NK-92 (cell line): Measurements from ENCODE around the gene FADS6.

Experiments used
- DNase-seq: peaks from one replicate; lab custom pipeline; 2025; ENCODE audit not compliant: unreplicated experiment; lab: John Stamatoyannopoulos, UW

FADS6 gene, protein sequence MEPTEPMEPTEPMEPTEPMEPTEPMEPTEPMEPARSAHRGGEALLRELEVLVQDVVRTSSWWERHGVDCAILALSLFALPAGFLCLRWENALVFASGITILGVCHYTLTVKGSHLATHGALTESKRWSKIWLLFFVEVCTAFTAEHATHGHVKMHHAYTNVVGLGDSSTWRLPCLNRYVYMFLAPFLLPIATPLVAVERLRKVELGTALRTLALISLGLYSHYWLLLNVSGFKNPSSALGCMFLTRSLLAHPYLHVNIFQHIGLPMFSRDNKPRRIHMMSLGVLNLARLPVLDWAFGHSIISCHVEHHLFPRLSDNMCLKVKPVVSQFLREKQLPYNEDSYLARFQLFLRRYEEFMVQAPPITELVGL

DNA sequence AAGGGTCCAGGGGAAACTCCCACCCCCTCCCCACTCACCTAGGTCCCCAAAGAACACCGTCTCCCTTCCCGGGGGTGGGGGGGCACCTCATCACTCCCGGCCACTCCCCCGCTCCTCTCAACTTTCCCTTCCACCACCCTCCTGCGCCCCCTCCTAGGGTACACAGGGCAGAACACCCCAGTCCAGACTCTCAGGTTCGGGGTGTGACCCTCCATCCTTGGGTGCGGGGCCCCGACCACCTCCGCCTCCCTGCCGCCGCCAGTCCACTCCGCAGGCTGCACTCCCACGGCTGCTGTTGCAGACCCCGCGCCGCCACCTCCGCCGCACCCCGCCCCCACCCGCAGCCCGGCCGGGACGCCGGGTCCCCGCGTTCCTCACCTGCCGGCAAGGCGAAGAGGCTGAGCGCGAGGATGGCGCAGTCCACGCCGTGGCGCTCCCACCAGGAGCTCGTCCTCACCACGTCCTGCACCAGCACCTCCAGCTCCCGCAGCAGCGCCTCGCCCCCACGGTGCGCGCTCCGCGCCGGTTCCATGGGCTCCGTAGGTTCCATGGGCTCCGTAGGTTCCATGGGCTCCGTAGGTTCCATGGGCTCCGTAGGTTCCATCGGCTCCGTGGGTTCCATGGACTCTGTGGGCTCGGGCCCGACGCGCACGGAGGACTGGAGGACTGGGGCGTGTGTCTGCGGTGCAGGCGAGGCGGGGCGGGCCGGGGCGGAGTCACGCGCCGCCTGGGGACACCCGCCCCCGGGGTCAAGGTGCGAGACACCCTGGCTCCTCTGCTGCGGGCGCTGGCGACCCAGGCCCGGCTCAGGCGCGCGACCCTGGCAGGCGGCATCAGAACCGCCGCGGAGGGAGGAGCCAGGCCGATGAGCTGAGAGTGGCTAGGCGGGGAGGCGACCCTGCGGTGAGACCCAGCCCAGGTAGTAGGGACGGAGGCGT, at the start of gene FADS6:
Gene FADS6, minus strand, starts transcription at position 660 of the 938 bp plus-strand sequence. Its CDS starts 38 bp downstream, at position 622.
- no peak for DNase-seq

DNA sequence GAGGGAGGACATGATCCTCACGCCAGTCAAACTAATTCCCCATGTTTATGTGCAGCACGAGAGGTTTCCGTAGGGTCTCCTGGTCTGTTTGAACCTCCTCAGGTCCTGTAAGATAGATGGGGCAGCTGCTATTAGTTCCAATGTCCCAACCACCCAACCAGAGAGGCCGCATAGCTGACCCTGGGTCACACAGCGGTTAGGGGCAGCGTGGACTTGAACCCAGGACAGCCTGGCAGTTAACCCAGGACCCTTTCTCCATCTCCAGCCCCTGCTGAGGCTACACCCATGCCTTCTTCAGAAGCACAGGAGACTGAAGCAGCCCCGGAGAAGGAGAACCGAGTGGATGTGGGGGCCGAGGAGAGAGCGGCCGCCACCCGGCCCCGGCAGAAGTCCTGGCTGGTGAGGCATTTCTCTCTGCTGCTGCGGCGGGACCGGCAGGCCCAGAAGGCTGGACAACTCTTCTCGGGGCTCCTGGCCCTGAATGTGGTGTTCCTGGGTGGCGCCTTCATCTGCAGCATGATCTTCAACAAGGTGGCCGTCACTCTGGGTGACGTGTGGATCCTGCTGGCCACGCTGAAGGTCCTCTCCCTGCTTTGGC, 47.8 kb upstream of the FADS6 start:
- no peak for DNase-seq

DNA sequence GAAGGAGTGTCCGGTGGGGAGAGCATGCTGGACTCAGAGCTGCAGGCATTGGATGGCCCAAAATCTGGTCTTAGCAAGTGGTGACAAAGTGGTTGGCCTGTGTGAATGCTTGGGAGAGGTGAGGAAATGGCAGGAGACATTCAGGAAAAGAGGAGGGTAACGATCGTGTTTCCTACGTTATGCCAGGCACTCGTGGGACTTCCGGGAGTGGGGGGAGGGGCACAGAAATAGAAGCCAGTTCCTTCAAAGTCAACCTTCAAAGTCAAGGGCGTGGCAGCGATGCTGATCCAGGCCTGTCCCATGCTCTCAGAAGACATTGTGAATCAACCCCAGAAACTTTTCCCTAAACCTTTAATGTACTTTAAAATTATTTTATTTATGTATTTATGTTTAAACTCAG, 46.1 kb upstream of the FADS6 start:
- DNase-seq: no peak

DNA sequence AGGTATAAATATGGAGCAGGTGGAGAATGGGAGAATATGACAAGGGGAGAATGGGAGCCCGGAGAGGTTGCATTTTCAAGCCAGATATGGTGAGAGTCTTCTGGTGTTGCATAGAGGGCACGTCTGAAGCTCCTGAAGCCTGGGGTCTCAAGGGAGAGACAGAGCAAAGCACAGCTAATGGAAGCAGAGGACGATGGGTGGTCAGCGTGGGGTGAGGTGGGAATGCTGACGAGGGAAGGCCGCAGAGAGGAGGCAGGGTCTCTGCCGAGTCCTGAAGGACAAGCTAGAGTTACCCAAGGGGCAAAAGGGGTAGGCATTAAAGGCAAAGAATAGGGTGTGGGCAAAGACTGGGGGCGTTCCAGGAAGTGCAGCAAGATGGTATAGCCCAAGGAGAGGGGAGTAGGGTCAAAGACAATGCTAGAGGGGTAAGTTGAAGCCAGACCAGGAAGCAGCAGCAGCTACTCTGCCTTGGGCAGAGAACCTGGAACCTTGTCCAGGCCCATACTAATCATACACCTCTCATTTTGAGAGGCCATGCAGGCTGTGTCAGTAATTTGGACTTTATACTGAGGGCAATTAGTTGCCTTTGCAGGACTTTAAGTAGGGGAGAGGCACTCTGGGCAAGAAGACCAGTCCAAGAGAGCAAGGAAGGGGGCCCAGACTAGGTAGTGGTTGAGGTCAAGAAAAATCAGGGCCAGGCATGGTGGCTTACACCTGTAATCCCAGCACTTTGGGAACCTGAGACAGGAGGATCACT, 44.9 kb upstream of the FADS6 start:
- no peak for DNase-seq

DNA sequence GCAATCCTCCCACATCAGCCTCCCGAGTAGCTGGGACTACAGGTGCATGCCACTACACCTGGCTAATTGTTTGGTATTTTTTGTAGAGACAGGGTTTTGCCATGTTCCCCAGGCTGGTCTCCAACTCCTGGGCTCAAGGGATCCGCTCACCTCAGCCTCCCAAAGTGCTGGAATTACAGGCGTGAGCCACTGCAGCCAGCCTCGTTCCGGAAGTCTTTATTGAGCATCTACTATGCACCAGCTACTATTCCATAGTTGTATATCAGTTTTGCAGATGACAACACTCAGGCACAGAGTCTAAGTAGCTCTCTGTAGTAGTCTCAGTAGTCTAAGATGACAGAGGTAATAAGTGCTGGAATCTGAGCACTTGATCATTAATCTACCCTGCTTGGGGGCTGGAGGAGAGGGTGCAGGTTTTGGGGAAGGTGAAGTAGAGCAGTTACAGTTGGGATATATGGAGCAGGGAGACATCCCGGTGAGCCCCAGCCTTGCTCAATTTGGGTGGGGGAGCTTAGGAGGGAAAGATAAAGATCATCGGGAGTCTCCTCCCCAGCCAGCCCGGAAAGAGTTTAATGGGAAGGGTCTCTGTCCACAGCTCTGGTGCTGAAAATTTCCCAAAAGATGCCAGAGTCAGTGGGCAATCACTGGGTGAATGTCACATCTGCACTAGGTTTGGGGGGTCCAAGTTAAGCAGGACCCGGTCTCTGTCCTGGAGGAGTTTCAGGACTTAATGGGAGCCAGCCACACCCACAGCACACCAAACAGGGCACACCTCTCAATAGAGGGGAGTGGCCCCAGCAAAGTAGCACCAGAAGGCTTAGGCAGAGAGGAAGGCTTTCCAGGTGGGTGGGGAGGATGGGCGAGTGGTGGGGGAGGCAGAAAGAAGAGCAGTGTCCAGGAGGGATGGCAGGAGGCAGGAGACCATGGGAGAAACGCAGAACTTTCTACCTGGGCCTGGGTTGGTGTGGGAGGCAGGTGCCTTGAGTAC, 43.9 kb upstream of the FADS6 start:
- DNase-seq: no peak

DNA sequence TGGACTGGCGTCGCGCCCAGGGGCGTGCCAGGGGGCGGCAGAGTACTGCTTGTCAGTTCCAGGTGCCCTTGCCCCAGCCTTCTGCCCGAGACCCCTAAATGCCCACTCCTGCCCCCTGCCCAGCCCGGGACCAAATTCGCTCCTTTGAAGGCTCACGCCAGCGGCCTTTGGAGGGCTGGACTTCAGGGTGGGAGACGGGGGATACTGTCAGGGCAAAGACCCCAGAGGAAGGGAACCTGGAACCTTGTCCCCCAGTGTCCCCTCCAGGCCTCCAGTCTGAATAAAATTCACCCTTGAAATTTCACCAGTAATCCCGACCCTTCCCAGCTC, 43.0 kb upstream of the FADS6 start:
- no peak for DNase-seq

DNA sequence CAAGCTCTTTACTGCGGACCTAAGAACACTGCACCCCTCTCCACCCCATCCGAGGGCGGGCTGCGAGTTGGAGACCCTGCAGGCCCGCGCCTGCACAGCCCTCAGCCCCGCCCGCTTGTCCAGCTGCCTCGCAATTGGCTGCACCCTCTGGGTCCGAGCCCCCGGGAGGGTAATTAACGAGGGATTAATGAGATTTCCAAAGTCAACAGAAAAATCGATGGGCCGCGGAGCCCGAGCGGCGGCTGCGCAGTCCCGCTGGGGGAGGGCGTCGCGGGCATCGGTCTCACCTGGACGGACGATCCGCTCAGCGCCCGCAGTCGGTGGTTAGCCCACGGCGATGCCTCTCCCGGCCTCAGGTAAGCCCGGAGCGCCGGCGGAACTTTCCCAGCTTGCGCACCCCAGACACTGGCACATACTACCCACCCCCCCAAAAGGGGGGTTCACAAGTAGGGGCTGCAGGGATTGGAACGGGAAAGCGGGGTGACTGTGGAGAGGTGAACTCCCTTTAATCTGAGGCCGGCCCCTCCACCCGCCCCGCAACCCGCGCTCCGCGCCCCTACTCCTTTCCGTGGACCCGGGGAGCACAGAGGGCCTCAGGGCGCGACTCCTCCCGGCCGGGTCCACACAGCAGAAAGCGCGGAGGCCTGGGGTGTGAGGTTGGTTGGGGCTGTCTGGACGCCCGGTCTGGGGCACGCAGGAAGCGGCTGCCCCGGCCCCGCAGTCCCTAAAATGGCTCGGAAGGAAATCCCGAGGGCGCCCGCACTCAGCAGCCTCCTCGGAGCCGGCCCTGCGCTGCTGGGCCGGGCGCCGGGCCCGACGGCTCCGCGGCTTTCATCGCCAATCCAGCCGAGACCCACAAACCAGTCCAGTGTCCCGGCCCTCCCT, 42.4 kb upstream of the FADS6 start, which contains the start of gene OTOP3:
Gene OTOP3, plus strand, starts transcription at position 314 of the 885 bp plus-strand sequence. Its CDS starts 24 bp downstream, at position 338.
- DNase-seq: no peak

DNA sequence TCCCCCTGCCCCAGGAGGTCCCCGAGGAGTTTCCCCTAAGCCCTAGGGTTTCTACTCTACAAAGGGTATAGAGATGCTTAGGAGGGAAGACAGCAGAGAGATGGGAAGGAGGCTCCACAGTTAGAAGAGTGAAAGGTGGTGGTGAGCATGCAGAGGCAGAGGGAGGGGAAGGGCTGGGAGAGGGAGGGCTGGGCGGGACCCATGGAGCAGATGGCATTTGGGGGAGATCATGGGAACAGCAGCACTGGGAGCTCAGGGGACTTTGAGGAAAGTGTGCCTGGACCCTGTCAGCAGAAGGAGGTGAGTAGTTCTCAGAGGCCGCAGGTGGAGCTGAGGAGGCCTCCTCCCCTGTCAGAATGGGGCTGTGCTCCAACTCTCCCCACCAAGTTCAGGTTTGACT, 41.6 kb upstream of the FADS6 start:
- DNase-seq: no peak

DNA sequence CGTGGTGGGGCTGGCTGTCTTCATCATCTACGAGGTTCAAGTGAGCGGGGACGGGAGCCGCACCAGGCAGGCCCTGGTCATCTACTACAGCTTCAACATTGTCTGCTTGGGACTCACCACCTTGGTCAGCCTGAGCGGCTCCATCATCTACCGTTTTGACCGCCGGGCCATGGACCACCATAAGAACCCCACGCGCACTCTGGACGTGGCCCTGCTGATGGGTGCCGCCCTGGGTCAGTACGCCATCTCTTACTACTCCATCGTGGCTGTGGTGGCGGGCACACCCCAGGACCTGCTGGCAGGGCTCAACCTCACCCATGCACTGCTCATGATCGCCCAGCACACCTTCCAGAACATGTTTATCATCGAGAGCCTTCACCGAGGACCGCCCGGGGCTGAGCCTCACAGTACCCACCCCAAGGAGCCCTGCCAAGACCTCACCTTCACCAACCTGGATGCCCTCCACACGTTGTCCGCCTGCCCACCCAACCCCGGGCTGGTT, 37.2 kb upstream of the FADS6 start:
- no peak for DNase-seq

DNA sequence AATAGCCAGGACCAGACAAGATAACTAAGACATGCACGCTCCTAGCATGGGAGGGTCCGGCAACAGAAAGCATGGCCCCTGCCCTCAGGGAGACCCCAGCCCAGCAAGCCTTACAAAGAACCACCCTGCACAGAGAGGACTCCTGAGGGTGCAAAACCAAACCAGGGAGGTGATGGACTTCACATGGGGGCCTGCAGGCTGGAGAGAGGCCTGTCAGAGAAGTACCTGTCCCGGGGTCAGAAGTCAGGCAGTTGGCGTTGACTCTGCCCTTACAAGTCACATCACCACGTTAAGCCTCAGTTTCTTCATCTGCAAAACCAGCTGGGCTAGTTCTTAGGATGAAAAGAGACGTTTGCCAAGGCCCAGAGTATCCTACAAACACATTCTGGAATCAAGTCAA, 35.4 kb upstream of the FADS6 start:
- DNase-seq: no peak

DNA sequence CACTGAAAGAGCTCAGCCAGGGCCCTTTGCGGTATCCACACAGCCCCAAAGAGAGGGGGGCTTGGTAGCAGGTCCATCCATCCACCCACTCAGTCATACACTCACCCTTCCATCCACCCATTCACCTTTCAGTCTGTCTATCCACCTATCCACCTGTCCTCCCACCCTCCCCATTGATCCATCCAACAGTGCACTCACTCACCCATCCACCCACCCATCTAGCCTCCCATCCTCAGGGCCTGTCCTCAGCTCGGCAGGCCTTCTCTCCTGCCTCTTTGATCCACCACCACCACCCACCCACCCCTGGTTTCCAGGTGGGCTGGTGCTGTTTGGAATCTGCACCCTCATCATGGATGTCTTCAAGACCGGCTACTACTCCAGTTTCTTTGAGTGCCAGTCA, 31.8 kb upstream of the FADS6 start:
- no peak for DNase-seq

DNA sequence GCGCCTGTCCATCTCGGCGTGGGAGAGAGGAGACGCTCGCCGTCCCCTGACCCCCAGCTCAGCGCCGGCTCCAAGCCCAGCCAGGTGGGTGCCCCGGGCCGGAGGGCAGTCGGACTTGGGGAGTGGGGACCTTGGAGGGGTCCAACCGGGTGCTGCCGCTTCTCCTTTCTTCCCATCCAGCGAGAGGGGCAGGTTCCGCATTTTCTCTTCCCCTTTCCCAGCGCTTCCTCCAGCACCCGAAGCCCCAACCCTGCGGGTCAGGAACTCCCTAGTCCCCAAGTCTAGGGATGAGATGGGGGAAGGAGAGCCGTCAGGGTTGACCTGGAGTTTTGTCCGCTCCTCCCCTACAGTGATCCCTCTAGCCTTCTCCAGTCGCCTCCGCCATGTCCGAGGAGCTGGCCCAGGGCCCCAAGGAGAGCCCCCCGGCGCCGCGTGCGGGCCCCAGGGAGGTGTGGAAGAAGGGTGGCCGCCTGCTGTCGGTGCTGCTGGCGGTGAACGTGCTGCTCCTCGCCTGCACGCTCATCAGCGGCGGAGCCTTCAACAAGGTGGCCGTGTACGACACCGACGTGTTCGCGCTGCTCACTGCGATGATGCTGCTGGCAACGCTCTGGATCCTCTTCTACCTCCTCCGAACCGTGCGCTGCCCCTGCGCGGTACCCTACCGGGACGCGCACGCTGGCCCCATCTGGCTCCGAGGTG, 31.0 kb upstream of the FADS6 start, which contains the start of gene OTOP2:
Gene OTOP2, plus strand, starts transcription at position 24 of the 699 bp plus-strand sequence. Its CDS starts 360 bp downstream, at position 384.
- DNase-seq: no peak

DNA sequence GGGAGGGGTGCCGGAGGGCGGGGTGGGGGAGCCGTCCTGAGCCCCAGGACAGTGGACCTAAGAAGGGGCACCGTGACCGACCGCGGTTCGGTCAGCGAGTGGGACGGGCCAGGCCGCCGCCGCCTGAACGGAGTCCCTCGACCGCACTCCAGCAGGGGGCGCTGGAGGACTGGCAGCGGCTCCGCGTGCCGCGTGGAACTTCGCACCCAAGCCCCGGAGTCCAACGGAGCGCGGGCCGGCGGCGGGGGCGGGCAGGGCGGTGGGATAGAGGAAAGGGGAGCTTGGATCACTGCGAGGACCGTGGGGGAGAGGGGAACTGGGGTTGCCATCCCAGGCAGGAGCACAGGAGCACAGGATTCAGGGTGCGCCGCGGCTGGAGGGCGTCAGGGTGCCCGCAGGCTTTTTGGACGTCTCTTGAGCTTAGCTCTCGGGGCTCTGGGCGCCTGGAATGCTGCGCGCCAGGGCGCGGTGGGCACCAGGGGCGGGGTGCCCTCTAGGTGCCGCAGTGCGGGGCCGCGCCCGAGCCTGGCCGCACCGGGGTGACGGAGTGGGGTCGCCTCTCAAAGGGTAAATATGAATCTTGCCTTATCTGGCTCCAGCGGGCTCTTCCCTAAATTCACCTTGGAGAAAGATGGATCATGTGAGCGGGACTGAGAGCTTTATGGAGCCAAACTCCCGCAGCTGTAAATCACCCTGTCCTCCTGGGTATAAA, 30.3 kb upstream of the FADS6 start:
- DNase-seq: no peak

DNA sequence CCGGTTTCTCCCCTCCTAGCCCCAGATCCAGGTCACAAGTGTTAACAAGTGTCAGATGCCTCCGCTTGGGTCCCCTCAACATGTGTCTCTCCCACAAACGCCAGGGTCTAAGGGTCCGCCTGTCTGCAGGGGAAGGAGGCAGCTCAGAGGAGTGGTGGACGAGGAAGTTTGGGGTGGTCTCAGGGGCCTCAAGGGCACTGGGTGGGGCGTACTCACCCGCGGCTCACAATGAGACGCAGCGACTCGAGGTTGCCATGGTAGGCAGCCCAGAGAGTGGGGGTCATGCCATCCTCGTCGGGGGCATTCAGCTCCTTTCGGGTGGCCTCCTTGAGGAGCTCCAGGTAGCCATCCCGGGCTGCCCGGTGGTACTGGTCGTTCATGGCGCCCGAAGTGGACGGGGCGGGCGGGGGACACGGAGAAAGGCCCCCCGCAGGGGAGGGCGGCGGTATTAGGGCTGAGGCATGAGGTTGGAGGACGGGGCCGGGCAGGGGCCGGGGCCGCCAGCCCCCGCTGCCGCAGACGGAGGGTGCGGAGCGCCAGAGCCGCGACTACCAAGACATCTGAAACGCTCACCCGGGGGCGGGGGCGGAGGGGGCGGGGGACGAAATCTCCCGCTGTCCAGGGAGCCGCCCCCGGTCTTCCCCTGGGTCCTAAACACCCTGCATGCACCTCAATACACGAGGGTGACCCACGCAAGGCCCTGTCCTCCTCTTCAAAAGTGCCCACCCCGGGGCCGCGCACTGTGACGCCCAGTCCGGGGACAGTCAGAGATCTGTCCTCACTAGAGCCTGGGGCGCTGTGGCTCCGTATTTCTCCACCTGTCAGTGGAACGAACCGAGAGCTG, 29.5 kb upstream of the FADS6 start, which contains the start of gene USH1G:
Gene USH1G, minus strand, starts transcription at position 562 of the 844 bp plus-strand sequence. Its CDS starts 182 bp downstream, at position 380.
- DNase-seq: no peak

DNA sequence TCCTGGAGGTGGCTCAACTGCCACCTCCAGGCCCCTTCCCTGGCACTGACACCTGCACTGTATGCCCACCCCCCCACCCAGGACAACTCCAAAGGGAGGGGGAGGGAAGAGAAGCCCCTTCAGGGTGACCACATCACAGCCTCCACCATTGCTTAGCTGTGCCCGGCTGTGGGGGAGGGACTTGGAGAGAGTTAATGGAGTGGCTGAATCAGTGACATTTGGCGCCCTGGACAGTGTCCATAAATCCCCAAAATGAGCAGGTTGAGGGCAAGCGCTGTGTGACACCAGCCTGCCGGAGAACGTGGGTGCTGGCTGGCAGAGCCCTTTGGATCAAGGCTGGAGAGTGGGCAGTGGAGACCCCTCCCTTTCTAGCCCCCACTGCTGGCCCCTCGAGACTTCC, 28.7 kb upstream of the FADS6 start:
- DNase-seq: no peak

DNA sequence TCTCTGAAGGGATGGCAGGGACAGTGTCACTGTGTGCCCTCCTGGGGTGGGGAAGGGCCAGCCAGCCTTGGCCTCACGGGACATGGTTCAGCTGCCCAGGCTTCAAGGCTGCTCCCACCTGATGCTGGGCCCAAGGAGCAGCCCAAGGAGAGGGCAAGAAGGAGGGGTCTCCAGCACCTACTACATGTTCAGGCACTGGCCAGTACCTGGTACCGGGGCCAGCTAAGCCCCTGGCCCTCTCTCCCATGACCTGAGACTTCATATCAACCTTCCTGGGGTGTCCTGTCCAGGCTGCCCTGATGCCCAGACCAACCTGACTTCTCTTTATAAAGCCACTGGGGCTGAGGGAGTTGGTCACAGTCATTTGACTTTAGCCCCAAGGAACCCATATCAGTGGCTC, 28.3 kb upstream of the FADS6 start:
- no peak for DNase-seq
